Muscle of arm (tissue), 12 donors: ENCODE results near the gene ST3GAL5. TPM values are rescaled to one million over a fixed set of nuclear protein-coding genes. Genes with fewer than 3 reads are reported as not detected.
"Not testable (repeated sequence)": the region's sequence is repeated elsewhere in the genome, so short reads cannot be mapped to it uniquely, and the experiment has no call there.

Experiments
- DNase-seq: peaks from one replicate; pipeline ENCODE4 v3.0.0-alpha.2; 2013
- polyA plus RNA-seq, 12 donors: library from polyadenylated mRNA; unstranded; fragments of 120-200 nt; gene quantifications; one replicate each; pipeline ENCODE4 v1.2.1, GENCODE V29; 2013; ENCODE audit not compliant: insufficient read length in 12 of 12

Gene ST3GAL5
- polyA plus RNA-seq, 12 donors: 29.1 to 44.7 (median 34.3) TPM; not detected in 1

DNA sequence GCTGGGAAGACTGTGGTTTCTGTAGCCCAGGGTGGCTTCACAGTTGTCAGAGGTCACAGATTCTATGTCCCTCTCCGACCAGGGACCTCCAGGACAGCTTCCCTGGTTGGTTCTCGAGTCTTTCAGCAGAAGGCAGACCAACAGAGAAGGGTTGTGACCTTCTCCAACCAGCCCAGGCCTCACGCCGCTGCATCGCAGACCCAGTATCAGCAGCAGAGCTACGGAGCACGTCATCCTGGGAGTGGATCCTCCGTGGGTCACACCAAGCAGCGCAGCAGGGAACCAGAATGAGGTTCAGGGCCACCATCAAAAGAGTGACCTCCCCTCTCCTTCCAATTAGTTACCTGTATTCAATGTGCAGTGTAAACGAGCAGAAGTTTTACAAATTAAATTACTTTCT, 49.3 kb downstream of the ST3GAL5 start:
- no peak for DNase-seq

DNA sequence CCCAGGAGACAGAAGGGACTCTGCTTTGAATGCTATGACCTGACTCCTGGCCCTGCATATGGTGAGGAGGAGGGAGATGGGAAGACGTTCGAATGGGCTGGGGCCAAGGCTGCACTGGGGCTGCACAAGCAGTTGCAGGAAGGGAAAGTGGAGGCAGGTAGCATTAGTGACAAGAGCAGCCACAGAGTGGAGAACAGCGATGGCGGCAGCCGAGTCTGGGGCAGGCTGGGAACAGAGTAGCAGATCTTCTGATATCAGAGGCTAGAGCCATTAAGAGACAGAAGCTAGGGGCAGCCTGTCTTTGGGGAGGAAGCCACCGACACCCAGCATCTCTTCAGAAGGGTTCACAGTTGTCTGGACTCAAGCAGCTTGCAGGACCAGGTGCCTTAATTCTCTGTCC, 50.1 kb downstream of the ST3GAL5 start:
- no peak for DNase-seq

DNA sequence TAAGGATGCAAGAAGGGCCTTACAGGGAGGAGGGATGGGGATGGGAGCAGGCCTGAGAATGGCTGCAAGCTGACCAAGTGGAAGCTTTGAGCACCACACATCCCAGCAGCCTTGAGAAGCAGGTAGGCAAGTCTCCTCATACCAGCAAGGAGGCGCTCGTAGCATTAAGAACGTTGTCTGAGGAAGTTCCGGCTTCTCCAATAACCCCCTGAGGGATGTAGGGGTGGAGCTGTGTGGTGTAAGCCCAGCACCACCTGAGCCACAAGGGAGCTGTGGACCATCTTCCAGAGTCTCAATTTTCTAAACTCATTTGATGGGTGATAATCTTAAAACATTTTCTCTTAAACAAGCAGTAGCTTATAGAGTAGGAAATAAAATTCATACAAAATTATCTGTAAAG, 50.6 kb downstream of the ST3GAL5 start:
- no peak for DNase-seq

DNA sequence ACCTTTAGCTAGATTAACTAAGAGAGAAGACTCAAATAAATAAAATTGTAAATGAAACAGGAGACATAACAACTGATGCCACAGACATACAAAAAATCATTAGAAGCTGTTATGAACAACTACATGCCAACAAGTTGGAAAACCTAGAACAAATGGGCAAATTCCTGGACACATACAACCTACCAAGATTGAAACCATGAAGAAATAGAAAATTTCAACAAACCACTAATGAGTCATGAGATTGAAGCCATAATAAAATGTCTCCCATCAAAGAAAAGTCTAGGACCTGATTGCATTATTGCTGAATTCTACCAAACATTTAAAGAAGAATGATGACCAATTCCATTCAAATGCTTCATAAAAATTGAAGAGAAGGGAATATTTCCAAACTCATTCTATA, 54.3 kb downstream of the ST3GAL5 start:
- no peak for DNase-seq

DNA sequence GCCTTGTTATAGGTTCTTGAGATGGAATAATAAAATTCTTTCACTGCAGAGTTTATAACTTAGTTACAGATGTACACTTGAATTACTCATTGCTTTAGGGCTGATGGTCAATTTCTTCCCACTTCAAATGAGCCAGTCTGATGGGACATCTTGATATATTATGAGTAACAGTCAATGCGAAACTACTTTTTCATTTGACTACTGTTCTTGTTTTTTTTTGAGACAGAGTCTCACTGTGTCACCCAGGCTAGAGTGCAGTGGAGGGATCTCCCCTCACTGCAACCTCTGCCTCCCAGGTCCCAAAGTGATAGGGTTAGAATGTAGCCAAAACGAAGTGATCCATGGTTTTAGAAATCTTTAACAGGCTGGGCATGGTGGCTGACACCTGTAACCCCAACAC, 57.1 kb downstream of the ST3GAL5 start:
- DNase-seq: no peak

DNA sequence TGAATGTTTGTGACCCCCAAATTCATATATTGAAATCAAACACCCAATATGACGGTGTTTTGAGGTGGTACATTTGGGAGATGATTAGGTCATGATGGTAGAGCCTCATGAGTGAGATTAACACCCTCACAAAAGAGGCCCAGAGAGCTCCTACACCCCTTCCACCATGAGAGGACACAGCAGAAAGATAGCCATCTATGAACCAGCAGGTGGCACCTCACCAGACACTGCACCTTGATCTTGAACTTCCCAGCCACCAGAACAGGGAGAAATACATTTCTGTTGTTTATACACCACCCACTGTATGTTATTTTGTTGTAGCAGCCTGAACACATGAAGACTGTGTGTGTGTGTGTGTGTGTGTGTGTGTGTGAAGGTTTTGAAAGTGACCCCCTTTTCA, 58.1 kb downstream of the ST3GAL5 start:
- DNase-seq: no peak

DNA sequence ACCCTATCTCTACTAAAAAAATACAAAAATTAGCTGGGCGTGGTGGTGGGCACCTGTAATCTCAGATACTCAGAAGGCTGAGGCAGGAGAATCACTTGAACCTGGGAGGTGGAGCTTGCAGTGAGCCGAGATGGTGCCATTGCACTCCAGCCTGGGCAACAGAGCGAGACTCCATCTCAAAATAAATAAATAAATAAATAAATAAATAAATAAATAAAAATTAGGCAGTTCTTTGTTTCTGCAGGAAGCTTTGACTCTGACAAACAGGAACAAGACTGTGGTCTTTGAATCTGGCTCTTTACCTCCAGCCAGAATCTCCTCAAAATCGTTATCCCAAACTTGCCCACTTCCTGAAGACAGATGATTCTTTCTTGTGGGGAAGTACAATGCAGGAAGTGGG, 59.4 kb downstream of the ST3GAL5 start:
- not testable (repeated sequence) for DNase-seq

DNA sequence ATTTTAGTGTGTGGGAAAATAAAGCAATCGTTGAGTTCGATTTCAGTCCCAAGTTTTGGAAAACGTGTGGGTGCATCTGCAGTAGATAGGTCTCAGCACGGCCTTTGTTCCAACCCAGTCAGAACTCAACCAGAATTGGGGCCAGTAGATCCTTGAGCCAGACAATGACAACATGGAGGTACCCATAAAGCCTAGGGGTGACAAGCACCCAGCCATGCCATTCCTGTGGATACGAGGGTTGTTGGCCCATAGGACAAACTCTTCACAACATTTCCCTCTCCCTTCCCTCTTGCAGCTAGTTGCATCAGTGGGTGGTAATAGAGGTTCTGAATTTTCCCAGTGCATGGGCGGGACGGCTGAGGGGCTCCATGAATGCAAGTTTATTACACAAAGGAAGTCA, 60.1 kb downstream of the ST3GAL5 start:
- no peak for DNase-seq

DNA sequence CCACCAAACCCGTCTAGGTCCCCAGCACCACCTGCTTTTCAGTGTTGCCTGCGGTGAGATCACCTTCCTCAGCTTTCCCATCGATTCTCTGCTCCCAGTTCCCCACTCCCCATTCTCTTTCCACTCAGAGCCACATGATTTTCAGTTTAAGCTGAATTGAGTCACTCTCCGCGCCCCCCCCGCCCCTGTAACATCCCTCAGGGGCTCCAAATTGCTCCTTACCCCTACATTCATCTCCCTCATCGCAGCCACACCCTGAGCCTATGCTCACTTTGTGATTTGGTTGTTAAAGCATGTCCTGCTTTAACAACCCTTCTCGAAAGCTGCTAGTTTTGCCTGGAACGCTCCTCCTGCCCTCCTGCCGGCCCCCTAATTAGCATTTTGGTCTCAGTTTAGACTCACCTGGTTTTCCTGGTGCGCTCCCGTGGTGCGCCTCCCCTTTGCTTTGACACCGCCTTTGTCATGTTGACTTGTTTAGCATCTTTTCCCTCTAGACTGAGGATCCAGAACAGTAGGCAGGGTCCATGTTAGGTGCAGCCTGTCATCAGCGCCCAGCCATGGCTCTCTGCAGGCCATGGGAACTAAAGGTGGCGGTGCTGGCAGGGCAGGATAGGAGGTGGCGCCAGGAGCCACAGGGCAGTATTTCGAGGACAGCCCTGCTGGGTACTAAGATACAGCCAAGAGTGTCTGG, 60.8 kb downstream of the ST3GAL5 start:
- DNase-seq: no peak

DNA sequence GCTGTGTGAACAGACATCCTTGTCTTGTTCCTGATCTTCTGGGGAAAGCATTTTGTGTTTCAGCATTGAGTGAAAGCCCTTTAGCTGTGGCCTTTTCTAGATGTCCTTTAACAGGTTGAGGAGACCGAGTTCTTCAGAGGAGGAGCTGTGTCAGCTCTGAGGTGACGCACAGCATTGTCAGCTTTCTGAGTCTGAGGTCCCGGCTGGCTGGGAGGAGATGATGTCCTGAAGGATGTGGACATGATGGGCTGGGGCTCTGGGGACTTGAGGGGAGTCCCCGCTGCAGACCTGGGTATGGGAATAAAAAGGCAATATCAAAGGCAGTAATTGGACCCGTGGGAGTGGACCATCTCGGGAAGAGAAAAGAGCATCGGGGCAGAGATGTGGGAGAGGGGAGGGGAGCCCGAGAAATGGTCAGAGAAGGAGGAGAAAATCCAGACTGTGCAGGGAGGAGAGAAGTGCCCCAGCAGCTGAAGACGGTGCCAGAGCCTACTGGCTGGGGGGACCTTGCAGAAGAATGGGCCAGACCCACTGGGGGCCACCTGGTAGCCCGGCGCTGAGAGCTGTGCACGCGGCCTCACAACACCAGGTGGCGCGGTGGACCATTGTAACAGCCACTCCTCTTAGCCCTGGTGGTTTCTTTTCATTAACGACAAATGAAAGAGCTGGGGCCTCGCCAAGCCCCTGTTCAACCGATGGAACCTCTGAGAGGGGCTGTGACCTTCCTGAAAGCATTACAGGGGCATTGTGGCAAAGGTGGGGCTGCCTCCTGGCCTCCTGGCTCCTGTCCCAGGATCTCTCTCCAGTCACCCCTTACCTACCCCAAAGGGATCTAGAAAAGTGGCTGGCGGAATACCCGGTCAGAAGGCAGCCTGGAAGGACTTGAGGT, 61.6 kb downstream of the ST3GAL5 start:
- DNase-seq: peak; percentile 62

DNA sequence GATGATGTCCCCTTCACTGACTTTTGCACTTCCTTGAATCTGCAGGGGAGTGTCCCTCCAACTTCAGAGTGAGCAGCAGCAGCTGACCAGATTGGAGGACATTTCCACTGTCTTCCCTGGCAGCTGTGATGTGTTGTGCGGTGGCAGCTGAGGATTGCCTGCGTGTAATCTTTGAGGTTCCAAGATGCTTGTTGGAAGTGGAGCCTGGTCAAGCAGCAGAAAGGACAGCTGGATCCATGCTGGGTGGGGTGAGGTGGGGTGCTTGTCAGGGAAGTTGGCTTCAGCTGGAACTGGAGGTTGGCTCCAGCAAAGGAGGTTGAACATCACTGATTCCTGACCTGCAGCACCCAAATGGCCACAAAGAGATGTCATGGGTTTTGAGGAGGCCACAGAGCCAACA, 64.8 kb downstream of the ST3GAL5 start:
- no peak for DNase-seq

DNA sequence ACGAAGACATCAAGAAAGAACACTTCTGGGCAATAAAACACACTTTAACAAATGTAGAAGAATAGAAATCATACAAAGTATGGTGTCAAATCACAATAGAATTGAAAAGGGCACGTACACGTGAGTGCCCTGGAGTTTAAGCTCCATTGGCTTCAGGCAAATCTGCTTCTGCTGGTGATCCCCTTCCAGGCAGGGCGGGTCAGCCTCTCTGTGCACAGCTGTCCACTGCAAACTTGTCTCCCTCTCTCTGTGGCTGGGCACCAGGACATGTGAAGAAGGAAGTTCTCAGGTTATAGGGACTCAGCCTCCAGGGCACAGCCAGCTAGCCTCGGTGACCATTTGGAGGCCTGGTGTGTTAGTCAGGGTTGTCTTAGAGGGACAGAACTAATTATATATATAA, 66.0 kb downstream of the ST3GAL5 start:
- no peak for DNase-seq

DNA sequence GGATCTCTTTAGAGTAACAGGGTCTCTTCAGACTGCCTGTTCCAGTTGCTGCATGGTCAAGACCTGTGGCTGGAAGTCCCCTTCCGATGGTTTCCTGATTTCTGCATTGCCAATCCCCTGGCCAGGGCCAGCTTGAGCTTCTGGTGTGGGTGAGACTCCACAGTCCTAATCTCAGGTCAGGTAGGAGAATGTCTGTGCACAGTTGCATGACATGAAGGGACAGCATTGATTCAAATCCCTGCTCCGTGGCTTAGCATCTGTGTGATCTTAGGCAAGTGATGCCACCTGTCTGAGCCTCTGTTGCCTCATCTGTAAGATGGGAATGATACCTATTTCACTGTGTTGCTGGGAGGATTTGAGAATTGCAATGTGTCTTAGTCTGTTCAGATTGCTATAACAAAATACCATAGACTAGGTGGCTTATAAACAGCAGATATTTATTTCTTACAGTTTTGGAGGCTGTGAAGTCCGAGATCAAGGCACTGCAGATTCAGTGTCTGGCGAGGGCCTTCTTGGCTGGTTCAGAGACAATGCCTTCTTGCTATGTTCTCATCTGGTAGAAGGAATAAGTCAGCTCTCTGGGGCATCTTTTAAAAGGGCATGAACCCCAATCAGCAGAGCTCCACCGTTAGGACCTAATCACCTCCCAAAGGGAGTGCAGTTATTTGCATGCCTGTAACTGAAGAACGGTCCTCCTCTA, 68.8 kb downstream of the ST3GAL5 start:
- DNase-seq: no peak

DNA sequence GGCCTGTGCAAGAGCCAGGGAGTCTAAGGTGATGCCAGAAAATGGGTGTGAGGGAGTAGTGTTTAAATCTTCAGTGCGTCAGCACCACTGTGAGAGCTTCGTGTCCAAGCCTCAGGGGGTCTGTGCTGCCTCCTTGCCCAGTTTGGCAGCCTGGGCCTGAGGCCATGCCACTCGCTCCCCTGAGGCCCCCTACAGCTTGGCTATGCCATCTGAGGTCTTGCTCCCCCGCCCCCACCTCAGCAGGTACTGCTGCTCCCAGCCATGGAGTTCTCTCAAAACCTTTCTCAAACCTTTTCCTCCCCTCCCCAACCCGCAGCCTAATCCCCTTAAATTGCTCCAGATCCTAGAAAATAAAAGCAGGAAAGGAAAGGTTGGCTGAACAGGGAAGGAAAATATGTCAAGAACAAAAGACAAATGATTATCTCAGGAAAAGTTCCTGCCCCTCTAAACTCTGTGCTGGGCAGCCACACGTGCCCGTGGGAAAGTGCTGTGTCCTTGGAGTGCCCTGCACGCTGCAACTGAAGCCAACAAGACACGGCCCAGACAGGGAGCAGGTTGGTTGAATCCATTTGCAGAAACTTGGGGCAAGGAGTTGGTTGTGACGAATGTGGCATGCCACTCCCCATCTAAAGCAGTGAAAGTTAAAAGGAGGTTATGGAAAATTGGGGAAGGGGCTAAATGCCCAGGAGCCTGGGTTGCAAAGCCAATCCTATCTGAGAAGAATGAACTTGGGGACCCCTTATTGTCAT, 73.8 kb downstream of the ST3GAL5 start:
- DNase-seq: no peak

DNA sequence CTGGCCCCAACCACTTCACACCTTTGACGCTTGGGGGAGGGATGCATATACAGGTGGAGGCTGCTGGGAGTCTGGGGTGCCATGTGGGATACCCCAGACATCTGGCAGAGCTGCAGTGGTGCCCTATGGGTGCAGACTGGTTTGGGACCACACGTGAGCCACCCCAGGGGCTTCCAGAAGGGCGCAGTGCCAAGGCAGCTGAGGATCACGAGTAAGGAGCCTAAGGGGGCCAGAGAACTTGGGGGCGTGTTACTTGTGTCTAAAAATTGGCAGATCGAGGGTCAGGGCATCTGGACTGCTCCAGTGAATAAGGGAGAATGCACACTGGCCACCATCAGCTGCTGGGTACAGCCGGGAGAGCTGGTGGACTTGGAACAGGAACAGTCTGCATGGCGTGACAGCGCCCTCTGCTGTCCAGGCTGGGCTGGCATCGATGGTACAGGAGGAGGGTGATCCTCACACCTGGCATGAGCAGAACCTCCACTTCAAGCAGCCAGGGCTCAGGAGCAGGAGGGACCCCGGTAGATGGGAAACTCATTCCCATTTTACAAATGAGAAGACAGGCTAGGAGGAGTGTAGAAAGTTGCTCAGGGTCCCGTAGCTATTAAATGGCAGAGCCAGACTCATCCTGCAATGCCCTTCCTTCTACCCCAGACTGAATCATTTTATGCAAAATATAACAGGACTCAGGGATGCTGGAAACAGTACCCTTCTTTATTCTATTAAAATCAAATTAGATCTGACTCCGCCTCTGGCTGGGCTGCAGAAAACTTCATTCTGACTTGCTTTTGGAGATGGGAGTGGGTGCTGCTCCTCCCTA, 74.6 kb downstream of the ST3GAL5 start:
- peak; percentile 91 for DNase-seq

DNA sequence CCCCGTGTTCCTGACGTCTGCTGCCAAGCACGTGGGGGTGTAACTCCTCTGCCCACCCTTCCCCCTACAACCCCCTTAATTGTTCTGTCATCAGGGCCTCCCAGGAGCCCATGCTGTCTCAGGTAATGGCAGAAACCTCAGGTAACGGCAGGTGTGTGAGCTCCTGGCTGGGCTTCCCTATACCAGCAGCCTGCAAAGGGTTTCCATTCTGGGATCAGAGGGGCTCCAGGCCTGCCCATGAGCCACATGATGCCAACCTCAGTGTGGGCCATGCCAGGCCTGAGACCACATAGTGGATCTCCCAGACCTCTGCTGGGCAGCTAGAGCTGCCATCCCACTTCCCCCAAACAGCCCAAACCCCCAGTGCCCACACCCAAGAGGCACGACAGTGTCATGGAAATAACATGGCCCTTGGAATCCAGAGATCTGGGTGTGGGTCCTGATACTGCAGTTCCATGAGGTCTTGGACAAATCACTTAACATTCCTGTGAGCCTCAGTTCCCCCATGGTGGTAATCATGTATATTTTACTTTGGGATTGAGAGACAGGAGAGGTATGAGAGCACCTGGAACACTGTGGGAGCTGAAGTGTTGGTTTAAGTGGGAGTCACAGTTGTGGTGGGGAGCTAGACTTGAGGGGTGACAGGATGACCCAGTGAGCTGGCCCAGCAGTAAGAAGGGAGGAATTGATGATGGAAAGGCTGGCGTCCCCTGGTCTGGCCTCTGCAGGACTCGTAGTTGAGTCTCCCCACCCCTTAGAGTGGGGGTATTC, 75.4 kb downstream of the ST3GAL5 start:
- DNase-seq: no peak

DNA sequence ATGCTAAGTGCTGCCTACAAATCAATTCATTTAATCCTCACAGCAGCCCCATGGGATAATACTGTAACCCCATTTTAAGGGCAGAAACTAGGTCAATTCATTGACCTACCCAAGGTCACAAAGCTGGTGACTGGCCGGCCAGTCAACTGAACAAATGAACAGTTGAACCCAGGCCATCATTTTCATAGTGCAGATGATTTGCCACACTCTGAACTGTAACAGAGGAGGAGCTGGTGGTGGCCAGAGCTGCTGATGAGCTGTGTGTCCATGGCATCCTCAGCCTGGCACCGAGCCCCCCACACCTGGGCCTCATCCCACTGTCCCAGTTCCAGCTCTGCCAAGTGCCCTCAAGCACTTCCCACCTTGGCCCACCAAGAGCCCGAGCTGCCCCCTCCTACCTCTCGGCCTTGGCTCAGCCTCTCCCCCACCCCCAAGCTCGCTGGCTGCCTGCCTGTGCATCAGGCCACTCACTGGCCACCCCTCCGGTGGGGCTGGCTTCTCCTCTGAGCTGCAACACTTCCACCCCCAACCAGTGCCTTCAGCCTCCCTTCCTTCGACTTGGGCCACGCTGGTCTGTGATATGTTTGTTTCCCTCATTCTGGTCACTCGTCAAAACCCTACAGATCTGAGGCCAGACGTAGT, 76.6 kb downstream of the ST3GAL5 start:
- DNase-seq: no peak

DNA sequence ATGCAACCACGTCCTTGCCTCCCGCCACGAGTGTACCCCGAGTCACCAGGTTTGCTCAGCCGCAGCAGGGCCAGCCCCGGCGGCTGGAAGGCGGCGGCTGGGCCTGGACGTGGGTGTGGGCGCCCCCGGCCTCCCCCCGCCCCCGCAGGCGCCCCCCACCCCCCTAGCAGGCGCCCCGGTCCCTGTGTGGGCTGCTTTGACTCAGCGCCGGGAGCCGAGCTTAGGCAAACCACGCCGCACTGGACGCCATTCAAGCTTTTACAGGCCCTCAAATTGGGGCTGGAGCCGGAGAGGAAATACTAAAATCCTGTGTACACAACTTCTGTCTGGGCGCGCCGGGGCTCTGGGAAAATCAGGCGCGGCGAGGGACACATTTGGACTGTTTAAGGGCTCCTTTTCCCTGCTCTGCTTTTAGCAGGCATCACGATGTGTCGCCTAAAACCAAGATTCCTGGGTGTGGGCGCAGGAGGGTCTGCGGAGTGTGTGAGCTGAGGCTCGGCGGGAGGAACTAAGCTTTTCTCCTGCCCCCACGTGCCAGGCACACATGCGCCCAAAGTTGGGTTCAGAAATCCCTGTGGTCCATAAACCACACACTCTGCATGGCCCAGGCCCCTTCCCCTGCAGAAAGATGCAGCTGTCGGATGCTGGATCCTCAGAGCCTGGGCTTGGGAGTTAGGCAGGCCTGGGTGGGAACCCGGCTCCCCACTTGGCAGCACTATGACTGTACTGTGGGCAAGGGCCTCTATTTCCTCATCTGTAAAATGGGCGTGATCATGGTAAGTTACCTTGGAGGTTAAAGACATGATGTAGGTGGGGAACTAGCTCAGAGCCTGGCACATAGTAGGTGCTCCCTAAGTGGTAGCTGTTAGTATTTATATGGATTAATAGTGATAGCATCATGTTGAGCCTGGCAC, 77.4 kb downstream of the ST3GAL5 start:
- peak; percentile 69 for DNase-seq
